MCF 10A (cell line): ENCODE measurements around the gene PLK5. TPM values are rescaled to one million over a fixed set of nuclear protein-coding genes. Genes with fewer than 3 reads are reported as not detected.

ENCODE experiments used
- BruUV-seq: library from RNA; stranded (reverse); fragments of 400-500 nt; replicated peaks from 2 replicates; lab custom pipeline; 2021; lab: Mats Ljungman, UMichigan
- CTCF ChIA-PET: fragments of 300-600 bp; sonication (Branson Sonifier 250); formaldehyde crosslinking; extraction: SDS; loops from one replicate; lab custom pipeline; 2021; ENCODE audit warnings: antibody characterized with exemption, inconsistent platforms; lab: Yijun Ruan, JAX
- POLR2A ChIA-PET: fragments of 300-600, 350-650 bp; sonication (Branson Sonifier 250); formaldehyde crosslinking; extraction: SDS; loops from one replicate; lab custom pipeline; 2020; ENCODE audit warnings: antibody characterized with exemption, inconsistent platforms; lab: Yijun Ruan, JAX
- DNase-seq: peaks from one replicate; pipeline ENCODE4 v3.0.0-alpha.2; 2018; ENCODE audit not compliant: unreplicated experiment
- H3K27ac Mint-ChIP-seq: one replicate; pipeline ENCODE4 v1.8.0; 2022; ENCODE audit warnings: mild to moderate bottlenecking, low read depth, mixed read lengths; ENCODE audit not compliant: unreplicated experiment
- H3K27me3 Mint-ChIP-seq: one replicate; pipeline ENCODE4 v1.8.0; 2022; ENCODE audit warnings: mixed read lengths; ENCODE audit not compliant: insufficient read depth, unreplicated experiment
- H3K36me3 Mint-ChIP-seq: one replicate; pipeline ENCODE4 v1.8.0; 2022; ENCODE audit warnings: mild to moderate bottlenecking, moderate library complexity, mixed read lengths; ENCODE audit not compliant: insufficient read depth, unreplicated experiment
- H3K4me1 Mint-ChIP-seq: one replicate; pipeline ENCODE4 v1.8.0; 2022; ENCODE audit warnings: mixed read lengths; ENCODE audit not compliant: insufficient read depth, unreplicated experiment
- H3K4me3 Mint-ChIP-seq: one replicate; pipeline ENCODE4 v1.8.0; 2022; ENCODE audit warnings: mild to moderate bottlenecking, moderate library complexity, mixed read lengths; ENCODE audit not compliant: unreplicated experiment
- H3K9me3 Mint-ChIP-seq: one replicate; pipeline ENCODE4 v1.8.0; 2022; ENCODE audit warnings: mixed read lengths; ENCODE audit not compliant: unreplicated experiment
- intact Hi-C: fragments of 100-400 bp; cut with micrococcal nuclease; formaldehyde crosslinking; loops from 2 replicates; pipeline ENCODE4 v1.14.1; 2022
- total RNA-seq: library from RNA; stranded (reverse); gene quantifications from 2 replicates; pipeline ENCODE4 v1.2.3, GENCODE V29; 2022
- TF ChIP-seq, protein P1 (sequence below): fragments of 200-600 bp; IDR thresholded peaks from one replicate; pipeline ENCODE4 v1.8.0; 2022; ENCODE audit warnings: antibody characterized with exemption, mild to moderate bottlenecking; ENCODE audit not compliant: unreplicated experiment

PLK5 gene
- total RNA-seq, 1 experiment from 2014 or later = 0.21 TPM

DNA sequence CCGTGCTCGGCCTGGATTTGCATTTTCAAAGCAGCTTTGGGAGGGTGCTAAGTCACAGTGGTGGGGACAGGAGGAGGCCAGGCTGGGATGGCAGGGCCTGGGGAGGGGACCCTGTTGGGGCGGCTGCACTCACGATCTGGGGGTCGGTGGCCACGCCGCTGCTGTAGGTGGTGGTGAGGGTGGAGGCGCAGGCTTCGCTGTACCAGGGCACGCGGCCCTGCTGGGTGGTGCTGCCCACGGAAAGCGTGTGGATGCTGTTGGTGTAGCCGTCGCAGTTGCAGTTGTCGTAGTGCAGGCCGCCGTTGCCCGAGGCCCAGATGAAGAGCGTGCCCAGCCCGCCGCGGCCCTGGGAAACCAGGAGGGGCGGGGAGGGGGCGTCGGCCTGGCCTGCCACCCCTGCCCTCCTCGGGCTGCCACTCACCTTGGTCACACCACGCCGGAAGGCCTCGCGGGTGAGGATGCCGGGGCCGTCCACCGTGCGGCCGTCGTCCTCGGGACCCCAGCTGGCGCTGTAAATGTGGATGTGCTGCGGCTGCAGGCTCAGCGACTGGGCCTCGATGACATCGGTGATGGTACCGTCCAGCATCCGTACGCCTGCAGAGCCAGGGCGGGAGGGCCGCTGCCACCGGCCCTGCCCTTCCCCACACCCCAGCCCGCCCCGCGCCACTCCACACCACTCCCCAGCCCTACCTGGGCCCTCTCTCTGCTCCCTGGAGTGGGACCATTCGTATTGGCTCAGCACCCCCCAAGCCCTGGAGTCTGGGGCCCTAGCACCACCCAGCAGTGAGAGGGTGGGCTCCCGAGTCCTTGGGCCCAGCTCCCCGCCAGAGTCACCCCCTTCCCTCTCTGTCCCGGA, 36.9 kb upstream of the PLK5 start:
- intact Hi-C loops = no loop called here
- Mint-ChIP-seq H3K27me3 (no peaks in the 10 kb centered on the region), H3K27ac (no peak overlapping the region), H3K9me3 (no peaks in the 10 kb centered on the region), H3K4me1 (peaks cover 4% of the 10 kb centered on the region), H3K4me3 (no peak overlapping the region), H3K36me3 (no peaks in the 10 kb centered on the region)
- TF ChIP-seq, protein P1, sequence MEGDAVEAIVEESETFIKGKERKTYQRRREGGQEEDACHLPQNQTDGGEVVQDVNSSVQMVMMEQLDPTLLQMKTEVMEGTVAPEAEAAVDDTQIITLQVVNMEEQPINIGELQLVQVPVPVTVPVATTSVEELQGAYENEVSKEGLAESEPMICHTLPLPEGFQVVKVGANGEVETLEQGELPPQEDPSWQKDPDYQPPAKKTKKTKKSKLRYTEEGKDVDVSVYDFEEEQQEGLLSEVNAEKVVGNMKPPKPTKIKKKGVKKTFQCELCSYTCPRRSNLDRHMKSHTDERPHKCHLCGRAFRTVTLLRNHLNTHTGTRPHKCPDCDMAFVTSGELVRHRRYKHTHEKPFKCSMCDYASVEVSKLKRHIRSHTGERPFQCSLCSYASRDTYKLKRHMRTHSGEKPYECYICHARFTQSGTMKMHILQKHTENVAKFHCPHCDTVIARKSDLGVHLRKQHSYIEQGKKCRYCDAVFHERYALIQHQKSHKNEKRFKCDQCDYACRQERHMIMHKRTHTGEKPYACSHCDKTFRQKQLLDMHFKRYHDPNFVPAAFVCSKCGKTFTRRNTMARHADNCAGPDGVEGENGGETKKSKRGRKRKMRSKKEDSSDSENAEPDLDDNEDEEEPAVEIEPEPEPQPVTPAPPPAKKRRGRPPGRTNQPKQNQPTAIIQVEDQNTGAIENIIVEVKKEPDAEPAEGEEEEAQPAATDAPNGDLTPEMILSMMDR = no peak
- ChIA-PET POLR2A (no interaction called here), CTCF (no interaction called here)
- BruUV-seq = no TSS peak
- no peak for DNase-seq

DNA sequence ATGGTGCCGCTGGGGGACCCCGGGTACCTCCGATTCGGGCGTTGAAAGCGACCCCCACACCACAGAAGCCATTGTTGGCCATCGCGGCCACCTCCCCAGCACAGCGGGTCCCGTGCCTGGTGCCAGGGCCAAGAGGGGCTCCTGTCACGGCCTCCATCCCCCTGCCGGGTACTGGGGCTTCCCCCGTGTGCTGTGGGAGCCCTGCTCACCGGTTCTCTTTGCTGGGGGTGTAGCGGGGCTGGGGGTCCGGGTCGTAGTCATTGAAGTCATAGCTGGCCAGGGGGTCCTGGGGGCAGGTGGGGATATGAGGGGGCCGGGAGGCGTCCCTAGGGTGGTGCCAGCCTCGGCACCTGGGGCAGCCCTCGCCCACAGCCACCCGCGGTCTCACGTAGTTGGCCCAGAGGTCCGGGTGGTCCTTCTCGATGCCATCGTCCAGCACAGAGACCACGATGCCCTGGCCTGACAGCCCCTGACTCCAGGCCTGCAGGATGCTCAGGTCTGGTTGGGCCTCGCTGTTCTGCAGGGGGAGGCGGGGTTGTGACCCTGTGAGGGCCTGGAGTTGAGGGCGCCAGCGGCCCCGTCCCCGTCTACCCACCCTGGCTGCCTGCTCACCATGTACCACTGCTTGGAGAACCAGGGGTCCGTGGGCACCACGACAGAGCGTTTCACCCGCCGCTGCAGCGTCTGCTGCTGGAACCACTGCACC, 36.1 kb upstream of the PLK5 start:
- Mint-ChIP-seq H3K9me3 (no peaks in the 10 kb centered on the region), H3K4me3 (no peak overlapping the region), H3K27me3 (no peaks in the 10 kb centered on the region), H3K36me3 (no peaks in the 10 kb centered on the region), H3K4me1 (peaks cover 7% of the 10 kb centered on the region), H3K27ac (no peak overlapping the region)
- ChIA-PET CTCF (no interaction called here), POLR2A (no interaction called here)
- BruUV-seq = no TSS peak
- DNase-seq = no peak
- TF ChIP-seq, protein P1 = no peak
- intact Hi-C loops = no loop called here

DNA sequence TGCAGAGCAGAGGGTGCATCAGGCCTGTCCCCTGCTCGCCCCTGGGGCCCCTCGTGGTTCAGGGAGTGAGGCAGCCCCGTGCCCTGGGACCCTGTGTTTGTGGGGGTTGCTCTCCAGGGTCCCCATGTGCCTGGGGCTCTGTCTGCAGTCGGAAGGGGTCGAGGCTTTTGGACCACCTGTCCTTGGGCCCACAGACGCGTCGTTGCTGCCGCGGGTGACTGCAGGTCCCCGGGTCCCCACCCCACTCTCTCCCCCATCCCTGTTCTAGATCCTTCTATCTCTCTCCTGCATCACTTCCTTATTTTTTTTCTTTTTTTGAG, 35.6 kb upstream of the PLK5 start:
- ChIA-PET POLR2A (no interaction called here), CTCF (interaction anchor here (0.7 kb wide), 1 partner anchor 13 kb away, joined by 3 read pairs; no protein-coding TSS in a partner anchor)
- TF ChIP-seq, protein P1 = no peak
- H3K27me3 Mint-ChIP-seq = no peaks in the 10 kb centered on the region
- DNase-seq = no peak
- peaks cover 7% of the 10 kb centered on the region for H3K4me1 Mint-ChIP-seq
- H3K4me3 Mint-ChIP-seq = no peak overlapping the region
- H3K27ac Mint-ChIP-seq = no peak overlapping the region
- H3K9me3 Mint-ChIP-seq = no peaks in the 10 kb centered on the region
- H3K36me3 Mint-ChIP-seq = no peaks in the 10 kb centered on the region
- intact Hi-C loops = no loop called here
- no TSS peak for BruUV-seq

DNA sequence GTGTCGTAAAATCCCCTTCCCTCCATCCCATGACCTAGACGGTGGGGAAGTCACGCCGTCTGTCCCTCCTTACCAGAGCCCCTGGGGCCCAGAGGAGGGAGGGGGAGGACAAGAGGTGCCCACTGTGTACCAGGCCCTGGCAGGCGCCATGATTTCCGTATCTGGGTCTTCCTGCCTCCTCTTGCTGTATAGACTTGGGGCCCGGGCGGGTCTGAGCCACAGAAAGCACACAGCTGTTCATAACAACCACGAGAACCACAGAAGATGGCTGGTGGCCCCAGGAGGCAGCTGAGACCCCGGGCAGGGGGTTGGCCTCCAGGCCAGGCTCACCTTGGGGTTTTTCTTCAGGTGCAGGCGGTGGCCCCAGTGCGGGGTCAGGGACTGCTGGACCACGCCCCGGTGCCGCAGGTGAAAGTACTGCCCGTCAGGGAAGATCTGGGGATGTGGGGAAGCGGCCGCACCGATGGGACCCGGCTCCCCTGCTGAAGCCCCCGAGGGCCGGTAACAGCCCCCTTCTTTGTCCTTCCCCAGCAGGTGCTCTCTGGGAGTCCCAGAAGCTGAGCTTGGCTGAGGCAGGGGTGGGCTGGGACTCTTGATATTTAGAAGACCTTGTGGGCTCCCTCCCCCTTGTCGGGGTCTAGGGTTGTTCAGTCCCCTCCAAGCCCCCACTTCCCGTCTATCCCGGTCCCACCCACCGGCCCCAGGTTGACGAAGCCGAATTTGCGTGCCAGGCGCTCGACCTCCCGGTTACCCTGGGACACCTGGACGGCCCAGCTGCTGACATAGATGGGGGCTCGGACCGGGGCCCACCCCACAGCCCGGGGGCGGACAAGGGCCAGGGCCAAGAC, 34.2 kb upstream of the PLK5 start:
- Mint-ChIP-seq H3K27me3 (no peaks in the 10 kb centered on the region), H3K27ac (no peak overlapping the region), H3K36me3 (no peaks in the 10 kb centered on the region), H3K9me3 (no peaks in the 10 kb centered on the region), H3K4me1 (peaks cover 7% of the 10 kb centered on the region), H3K4me3 (peak overlapping the region; percentile 79)
- BruUV-seq = no TSS peak
- POLR2A ChIA-PET = no interaction called here
- CTCF ChIA-PET = no interaction called here
- TF ChIP-seq, protein P1 = no peak
- DNase-seq = no peak
- intact Hi-C loops = no loop called here
